Measurements from ENCODE around the gene UTS2B. TPM values are rescaled to one million over a fixed set of nuclear protein-coding genes. Genes with fewer than 3 reads are reported as not detected.

The UTS2B gene
- total RNA-seq, 4 donors from 2014 or later: 0.27 to 3.4 (median 2.2) TPM; not detected in 1

DNA sequence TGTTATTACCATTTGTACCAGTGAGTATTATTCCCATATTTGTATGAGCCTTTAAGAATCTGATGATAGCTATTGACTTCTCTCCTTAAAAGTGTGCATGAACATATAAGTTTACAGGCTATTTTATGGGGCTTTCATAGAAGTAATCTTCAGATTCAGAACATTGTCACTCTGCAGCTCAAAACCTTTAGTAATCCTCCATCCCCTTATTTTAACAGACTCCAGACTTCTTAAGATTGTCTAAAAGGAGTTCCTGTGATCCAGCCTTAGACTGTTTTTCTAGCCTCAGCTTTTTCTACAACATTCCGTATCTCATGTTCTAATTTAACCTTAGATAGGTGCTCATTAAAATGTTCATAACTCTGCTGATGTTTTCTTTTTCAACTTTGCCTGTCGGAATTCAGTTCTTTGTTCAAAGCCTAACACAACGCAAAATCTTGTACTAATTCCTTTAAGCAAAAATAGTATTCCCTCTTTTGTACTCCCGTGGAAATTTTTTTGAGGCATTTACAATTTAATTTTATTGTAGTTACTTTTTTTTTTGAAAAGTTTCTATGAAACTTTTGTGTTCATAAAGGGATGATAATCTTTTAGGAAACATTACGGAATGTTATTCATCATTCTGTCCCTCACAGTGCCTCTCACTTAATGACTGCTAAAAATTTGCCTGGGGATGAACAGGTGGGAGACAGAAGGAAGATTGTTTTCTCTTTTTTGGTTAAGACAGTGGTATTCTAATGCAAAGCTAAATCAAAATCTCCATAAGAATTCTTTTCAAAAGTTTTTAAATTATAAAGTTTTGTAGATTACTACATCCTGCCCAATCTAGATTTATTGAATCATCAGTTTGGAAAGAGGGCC lies 38.7 kb upstream of the UTS2B start:
- WGBS, 2 donors (ENCODE audit: low coverage in 1 of 2): 92 to 94% methylated on average over 5 of the region's 5 CpGs
- H3K9me3 ChIP-seq: no peaks in the 10 kb centered on the region
- H3K4me1 ChIP-seq: no peaks in the 10 kb centered on the region
- no peaks in the 10 kb centered on the region for H3K27me3 ChIP-seq
- H3K4me3 ChIP-seq: no peak overlapping the region
- no peak for DNase-seq
- in situ Hi-C loops (cut with MboI; ENCODE audit: low pct_ligation_motif_present in 1 of 4, low pct_unique_long_range_greater_than_20kb in 1 of 4, low sequenced_read_pairs in 3 of 4): no loop called here
- intact Hi-C loops (cut with DNase I; ENCODE audit: low total_unique reads): no loop called here
- H3K27ac ChIP-seq: no peak overlapping the region
- H3K36me3 ChIP-seq: peaks cover 0 to 21% (median 2%) of the 10 kb centered on the region in 4 donors
- no peak for TF ChIP-seq POLR2A (IDR thresholded peaks at IDR 0.05)
- TF ChIP-seq, protein P1, sequence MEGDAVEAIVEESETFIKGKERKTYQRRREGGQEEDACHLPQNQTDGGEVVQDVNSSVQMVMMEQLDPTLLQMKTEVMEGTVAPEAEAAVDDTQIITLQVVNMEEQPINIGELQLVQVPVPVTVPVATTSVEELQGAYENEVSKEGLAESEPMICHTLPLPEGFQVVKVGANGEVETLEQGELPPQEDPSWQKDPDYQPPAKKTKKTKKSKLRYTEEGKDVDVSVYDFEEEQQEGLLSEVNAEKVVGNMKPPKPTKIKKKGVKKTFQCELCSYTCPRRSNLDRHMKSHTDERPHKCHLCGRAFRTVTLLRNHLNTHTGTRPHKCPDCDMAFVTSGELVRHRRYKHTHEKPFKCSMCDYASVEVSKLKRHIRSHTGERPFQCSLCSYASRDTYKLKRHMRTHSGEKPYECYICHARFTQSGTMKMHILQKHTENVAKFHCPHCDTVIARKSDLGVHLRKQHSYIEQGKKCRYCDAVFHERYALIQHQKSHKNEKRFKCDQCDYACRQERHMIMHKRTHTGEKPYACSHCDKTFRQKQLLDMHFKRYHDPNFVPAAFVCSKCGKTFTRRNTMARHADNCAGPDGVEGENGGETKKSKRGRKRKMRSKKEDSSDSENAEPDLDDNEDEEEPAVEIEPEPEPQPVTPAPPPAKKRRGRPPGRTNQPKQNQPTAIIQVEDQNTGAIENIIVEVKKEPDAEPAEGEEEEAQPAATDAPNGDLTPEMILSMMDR (IDR thresholded peaks at IDR 0.05): no peak
- TF ChIP-seq POLR2AphosphoS5 (IDR thresholded peaks at IDR 0.05): no peak
- no peak for TF ChIP-seq EP300 (IDR thresholded peaks at IDR 0.05; ENCODE audit: low read depth)

DNA sequence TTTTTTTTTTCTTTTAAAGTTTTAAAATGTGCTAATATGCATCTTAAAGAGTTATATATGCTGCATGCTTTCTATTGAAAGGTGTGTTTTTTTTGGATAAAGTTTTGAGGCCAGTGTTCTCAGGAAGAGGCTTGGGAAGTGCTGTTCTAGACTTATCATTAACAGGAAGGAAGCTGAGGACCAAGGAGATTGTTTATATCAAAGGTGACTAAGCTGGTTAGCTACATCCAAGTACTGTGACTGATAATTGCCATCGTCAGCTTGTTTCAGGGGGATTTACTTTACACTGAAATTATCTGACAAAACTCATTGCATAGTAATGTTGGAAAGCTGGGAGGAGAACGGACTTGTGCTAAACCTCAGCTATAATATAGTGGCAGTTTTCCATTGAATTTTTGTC lies 36.3 kb upstream of the UTS2B start:
- WGBS, 2 donors (ENCODE audit: low coverage in 1 of 2): 66 to 74% methylated on average over 2 of the region's 2 CpGs
- in situ Hi-C loops (cut with MboI; ENCODE audit: low pct_ligation_motif_present in 1 of 4, low pct_unique_long_range_greater_than_20kb in 1 of 4, low sequenced_read_pairs in 3 of 4): no loop called here
- H3K27me3 ChIP-seq: no peaks in the 10 kb centered on the region
- H3K4me3 ChIP-seq: no peak overlapping the region
- no peaks in the 10 kb centered on the region for H3K9me3 ChIP-seq
- H3K36me3 ChIP-seq: peaks cover 0 to 34% (median 6%) of the 10 kb centered on the region in 4 donors
- no peak for DNase-seq
- intact Hi-C loops (cut with DNase I; ENCODE audit: low total_unique reads): no loop called here
- H3K27ac ChIP-seq: no peak overlapping the region
- H3K4me1 ChIP-seq: no peaks in the 10 kb centered on the region
- TF ChIP-seq, protein P1 (IDR thresholded peaks at IDR 0.05): no peak

DNA sequence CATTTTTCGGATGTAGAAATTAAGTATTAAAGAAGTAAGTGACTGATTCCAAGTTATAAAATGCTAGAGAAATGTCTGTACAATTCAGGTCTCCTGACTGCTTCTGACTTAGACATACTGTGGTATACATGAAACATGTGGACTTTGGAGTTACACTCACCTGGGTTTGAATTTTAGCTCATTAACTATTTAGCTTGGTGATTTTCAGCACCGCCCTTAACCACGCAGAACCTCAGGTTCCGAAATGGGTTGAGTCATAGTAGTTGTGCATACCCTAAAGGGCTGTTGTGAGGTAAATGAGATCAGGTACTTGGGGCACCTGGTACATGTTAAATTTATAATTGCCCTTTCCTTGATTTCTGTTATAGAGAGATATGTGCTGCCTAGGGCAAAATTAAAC lies 32.9 kb upstream of the UTS2B start:
- 83 to 89% methylated on average over 1 to 4 of the region's 4 CpGs for WGBS, 2 donors (ENCODE audit: low coverage in 1 of 2)
- DNase-seq: no peak
- in situ Hi-C loops (cut with MboI; ENCODE audit: low pct_ligation_motif_present in 1 of 4, low pct_unique_long_range_greater_than_20kb in 1 of 4, low sequenced_read_pairs in 3 of 4): no loop called here

DNA sequence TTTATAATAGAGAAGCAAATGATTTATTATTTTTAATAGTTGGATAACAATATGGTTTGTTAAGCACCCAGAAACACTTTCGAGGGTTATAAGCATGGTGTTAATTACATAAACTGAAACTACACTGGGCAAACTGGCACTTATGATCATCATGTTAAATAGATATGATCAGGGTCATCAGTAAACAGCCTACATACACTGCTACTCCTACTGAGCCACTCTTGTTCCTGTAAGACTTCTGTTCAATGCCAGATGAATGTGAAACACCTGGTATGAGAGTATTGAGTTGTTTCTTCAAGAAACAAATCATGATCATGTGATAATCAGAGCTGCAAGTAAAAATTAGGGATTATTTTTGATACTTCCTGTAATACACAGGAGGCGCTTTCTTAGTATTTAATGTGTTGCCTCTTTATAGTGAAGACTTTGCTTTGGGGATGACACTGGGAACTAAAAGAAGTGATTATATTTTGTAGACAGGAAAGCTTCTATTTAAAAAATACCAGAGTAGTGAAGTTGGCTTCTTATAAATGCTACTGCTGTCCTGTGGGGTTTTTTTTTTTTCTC lies 32.3 kb upstream of the UTS2B start:
- TF ChIP-seq POLR2AphosphoS5 (IDR thresholded peaks at IDR 0.05): no peak
- no peak for TF ChIP-seq POLR2A (IDR thresholded peaks at IDR 0.05)
- no peak for TF ChIP-seq EP300 (IDR thresholded peaks at IDR 0.05; ENCODE audit: low read depth)
- TF ChIP-seq, protein P1 (IDR thresholded peaks at IDR 0.05): no peak
- 79 to 86% methylated on average over 2 of the region's 2 CpGs for WGBS, 2 donors (ENCODE audit: low coverage in 1 of 2)
- Histone ChIP-seq H3K27ac (no peak overlapping the region), H3K4me1 (no peaks in the 10 kb centered on the region), H3K27me3 (no peaks in the 10 kb centered on the region), H3K4me3 (no peak overlapping the region), H3K9me3 (no peaks in the 10 kb centered on the region), H3K36me3 (peaks cover 0 to 28% (median 12%) of the 10 kb centered on the region in 4 donors)
- DNase-seq: no peak
- in situ Hi-C loops (cut with MboI; ENCODE audit: low pct_ligation_motif_present in 1 of 4, low pct_unique_long_range_greater_than_20kb in 1 of 4, low sequenced_read_pairs in 3 of 4) (no loop called here), intact Hi-C loops (cut with DNase I; ENCODE audit: low total_unique reads) (no loop called here)

More for the DNA sequence above, 32.9 kb upstream of the UTS2B start:
- peaks cover 0 to 27% (median 12%) of the 10 kb centered on the region in 4 donors for H3K36me3 ChIP-seq
- H3K27me3 ChIP-seq: no peaks in the 10 kb centered on the region
- intact Hi-C loops (cut with DNase I; ENCODE audit: low total_unique reads): no loop called here
- H3K4me1 ChIP-seq: no peaks in the 10 kb centered on the region
- H3K27ac ChIP-seq: no peak overlapping the region
- TF ChIP-seq POLR2AphosphoS5 (IDR thresholded peaks at IDR 0.05) (no peak), EP300 (IDR thresholded peaks at IDR 0.05; ENCODE audit: low read depth) (no peak), POLR2A (IDR thresholded peaks at IDR 0.05) (no peak)
- TF ChIP-seq, protein P1 (IDR thresholded peaks at IDR 0.05): no peak
- H3K9me3 ChIP-seq: no peaks in the 10 kb centered on the region
- no peak overlapping the region for H3K4me3 ChIP-seq

Measured in transverse colon (tissue), 4 donors.